H1 (cell line): ENCODE measurements around the gene MACROD2. TPM values are rescaled to one million over a fixed set of nuclear protein-coding genes. Genes with fewer than 3 reads are reported as not detected.

Source experiments
- CHD7 ChIP-seq: fragments of 300-600 bp; sonication (generic); IDR thresholded peaks from 2 replicates; pipeline ENCODE4 v1.7.1; 2012; ENCODE audit warnings: low read length, moderate library complexity, mild to moderate bottlenecking, inconsistent platforms; ENCODE audit not compliant: insufficient replicate concordance
- polyA plus RNA-seq, 7 experiments: library from polyadenylated mRNA; depleted of rRNA in 3 of 7; stranded (reverse) in 5 of 7; unstranded in 2 of 7; fragments of >200 nt in 5 of 7; fragments of 200-250 nt in 2 of 7; gene quantifications; 1 replicate in 5 of 7; 2 replicates in 1 of 7; 4 replicates in 1 of 7; pipeline versions ENCODE4 v1.2.1 to v1.2.3, GENCODE V29; 2011 to 2013; ENCODE audit warnings: missing spikeins in 2 of 7, mixed read lengths in 2 of 7
- total RNA-seq: library from RNA; stranded (reverse); fragmentation: NEBNext Ultra II Directional; extraction: Animal tissue kit (Norgen Biotek cat#: 25700); gene quantifications from 2 replicates; pipeline ENCODE4 v1.2.1, GENCODE V29; 2021

The MACROD2 gene
- total and polyA plus RNA-seq, 2 of the 8 experiments (the other 6 are each of a cell fraction or from before 2014, with no cell fraction given) = 0.70 to 3.9 TPM

- TF ChIP-seq CHD7 = no peak
Measured at GRCh38 chr20:13960525-13960924, 34.8 kb upstream of the MACROD2 start (continued).
